ENCODE data around the gene BIN2. TPM values are rescaled to one million over a fixed set of nuclear protein-coding genes. Genes with fewer than 3 reads are reported as not detected.
"Not testable (repeated sequence)": the region's sequence is repeated elsewhere in the genome, so short reads cannot be mapped to it uniquely, and the experiment has no call there.

BIN2 gene
- total RNA-seq, 1 experiment from 2014 or later, result not detected

- no peak overlapping the region for H3K4me3 ChIP-seq
- no peak overlapping the region for H2AFZ ChIP-seq
- BruUV-seq (replicated peaks), result no TSS peak
- no peaks in the 10 kb centered on the region for H3K27me3 ChIP-seq (ENCODE audit: insufficient read depth, low read depth)
- no peaks in the 10 kb centered on the region for H3K9me2 ChIP-seq (ENCODE audit: insufficient read depth)
- peaks cover 23% of the 10 kb centered on the region for H3K4me1 ChIP-seq (replicated peaks; ENCODE audit: insufficient read depth)
- no peaks in the 10 kb centered on the region for H3K36me3 ChIP-seq (ENCODE audit: low read depth)
- ChIA-PET CTCF (no interaction called here), POLR2A (ENCODE audit: unreplicated experiment) (interaction anchor here (0.8 kb wide), 1 partner anchor 17 kb away, joined by 8 read pairs; no protein-coding TSS in a partner anchor)
- no peak overlapping the region for H3K4me2 ChIP-seq
- peaks cover 12% of the 10 kb centered on the region; the same call in 1 of the 2 replicates for H3F3A ChIP-seq (ENCODE audit: insufficient read depth, low read depth)
- H3K27ac ChIP-seq, result no peak overlapping the region
- no peak for TF ChIP-seq CTCF (conservative IDR thresholded peaks at IDR 0.05)
- H3K79me2 ChIP-seq (ENCODE audit: low read depth), result no peaks in the 10 kb centered on the region
- DNase-seq, result peak; percentile 38 to 50
- intact Hi-C loops (cut with micrococcal nuclease; ENCODE audit: unreplicated experiment), result no loop called here
- no peaks in the 10 kb centered on the region for H4K20me1 ChIP-seq (ENCODE audit: insufficient read depth)
- no peaks in the 10 kb centered on the region for H3K9me3 ChIP-seq (ENCODE audit: insufficient read depth, low read depth)
Observed at GRCh38 chr12:51295651-51296050, 28.3 kb downstream of the BIN2 start.

DNA sequence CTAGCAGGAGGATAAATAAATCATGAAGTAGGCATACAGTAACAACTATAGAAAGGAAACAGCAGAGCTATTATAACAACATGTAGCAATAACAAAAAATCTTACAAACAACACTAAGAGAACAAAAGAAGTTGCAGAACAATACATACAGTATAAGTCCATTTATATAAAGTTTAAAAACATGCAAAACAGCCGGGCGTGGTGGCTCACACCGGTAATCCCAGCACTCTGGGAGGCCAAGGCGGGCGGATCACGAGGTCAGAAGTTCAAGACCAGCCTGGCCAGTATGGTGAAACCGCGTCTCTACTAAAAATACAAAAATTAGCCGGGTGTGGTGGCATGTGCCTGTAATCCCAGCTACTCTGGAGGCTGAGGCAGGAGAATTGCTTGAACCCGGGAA is 29.9 kb downstream of the BIN2 start:
- H3K4me3 ChIP-seq; H3K36me3 ChIP-seq (ENCODE audit: low read depth); H3K27me3 ChIP-seq (ENCODE audit: insufficient read depth, low read depth); intact Hi-C loops (cut with micrococcal nuclease; ENCODE audit: unreplicated experiment); DNase-seq; H3K79me2 ChIP-seq (ENCODE audit: low read depth); BruUV-seq (replicated peaks); H3K4me2 ChIP-seq; H3K27ac ChIP-seq; H3K9me2 ChIP-seq (ENCODE audit: insufficient read depth); POLR2A ChIA-PET (ENCODE audit: unreplicated experiment); H4K20me1 ChIP-seq (ENCODE audit: insufficient read depth); H3K9me3 ChIP-seq (ENCODE audit: insufficient read depth, low read depth); H2AFZ ChIP-seq: not testable (repeated sequence)
- Histone ChIP-seq H3K4me1 (replicated peaks; ENCODE audit: insufficient read depth) (peaks cover 23% of the 10 kb centered on the region), H3F3A (ENCODE audit: insufficient read depth, low read depth) (peaks cover 12% of the 10 kb centered on the region; the same call in 1 of the 2 replicates)
- CTCF ChIA-PET, result interaction anchor here (0.6 kb wide), 1 partner anchor 1326 kb away, joined by 17 read pairs; no protein-coding TSS in a partner anchor

DNA sequence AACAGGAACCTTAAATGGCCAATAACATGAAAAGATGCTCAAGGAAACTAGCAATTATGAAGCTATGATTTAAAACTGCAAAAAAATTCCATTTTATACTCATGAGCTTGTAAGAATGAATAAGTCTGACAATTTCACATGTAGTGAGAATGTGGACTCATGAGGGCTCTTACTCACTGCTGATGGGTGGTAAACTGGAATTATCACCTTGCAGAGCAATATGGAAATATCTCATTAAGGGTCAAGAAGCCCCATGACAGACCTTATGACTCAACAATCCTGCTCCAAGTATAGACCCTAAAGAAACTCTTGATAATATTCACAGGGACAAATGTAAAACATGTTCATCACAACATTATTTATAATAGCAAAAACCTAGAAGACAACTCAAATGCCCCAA is 30.3 kb downstream of the BIN2 start:
- POLR2A ChIA-PET (ENCODE audit: unreplicated experiment), result interaction anchor here (0.7 kb wide), 1 partner anchor 664 kb away, joined by 5 read pairs; no protein-coding TSS in a partner anchor
- Histone ChIP-seq H4K20me1 (ENCODE audit: insufficient read depth) (no peaks in the 10 kb centered on the region), H3K4me2 (no peak overlapping the region; the same call in 1 of the 2 replicates), H3K27me3 (ENCODE audit: insufficient read depth, low read depth) (no peaks in the 10 kb centered on the region), H3F3A (ENCODE audit: insufficient read depth, low read depth) (peaks cover 12% of the 10 kb centered on the region; the same call in 1 of the 2 replicates), H3K4me3 (no peak overlapping the region), H3K4me1 (replicated peaks; ENCODE audit: insufficient read depth) (peaks cover 23% of the 10 kb centered on the region), H3K79me2 (ENCODE audit: low read depth) (no peaks in the 10 kb centered on the region), H3K36me3 (ENCODE audit: low read depth) (no peaks in the 10 kb centered on the region), H2AFZ (no peak overlapping the region), H3K9me2 (ENCODE audit: insufficient read depth) (no peaks in the 10 kb centered on the region), H3K9me3 (ENCODE audit: insufficient read depth, low read depth) (no peaks in the 10 kb centered on the region), H3K27ac (no peak overlapping the region)
- TF ChIP-seq EZH2 (IDR thresholded peaks at IDR 0.05; ENCODE audit: low read depth) (no peak), CTCF (conservative IDR thresholded peaks at IDR 0.05) (no peak)
- no TSS peak for BruUV-seq (replicated peaks)
- CTCF ChIA-PET, result interaction anchor here (0.6 kb wide), 1 partner anchor 1325 kb away, joined by 17 read pairs; no protein-coding TSS in a partner anchor
- DNase-seq, result peak in 1 of 2 experiments; percentile 42
- intact Hi-C loops (cut with micrococcal nuclease; ENCODE audit: unreplicated experiment), result no loop called here

DNA sequence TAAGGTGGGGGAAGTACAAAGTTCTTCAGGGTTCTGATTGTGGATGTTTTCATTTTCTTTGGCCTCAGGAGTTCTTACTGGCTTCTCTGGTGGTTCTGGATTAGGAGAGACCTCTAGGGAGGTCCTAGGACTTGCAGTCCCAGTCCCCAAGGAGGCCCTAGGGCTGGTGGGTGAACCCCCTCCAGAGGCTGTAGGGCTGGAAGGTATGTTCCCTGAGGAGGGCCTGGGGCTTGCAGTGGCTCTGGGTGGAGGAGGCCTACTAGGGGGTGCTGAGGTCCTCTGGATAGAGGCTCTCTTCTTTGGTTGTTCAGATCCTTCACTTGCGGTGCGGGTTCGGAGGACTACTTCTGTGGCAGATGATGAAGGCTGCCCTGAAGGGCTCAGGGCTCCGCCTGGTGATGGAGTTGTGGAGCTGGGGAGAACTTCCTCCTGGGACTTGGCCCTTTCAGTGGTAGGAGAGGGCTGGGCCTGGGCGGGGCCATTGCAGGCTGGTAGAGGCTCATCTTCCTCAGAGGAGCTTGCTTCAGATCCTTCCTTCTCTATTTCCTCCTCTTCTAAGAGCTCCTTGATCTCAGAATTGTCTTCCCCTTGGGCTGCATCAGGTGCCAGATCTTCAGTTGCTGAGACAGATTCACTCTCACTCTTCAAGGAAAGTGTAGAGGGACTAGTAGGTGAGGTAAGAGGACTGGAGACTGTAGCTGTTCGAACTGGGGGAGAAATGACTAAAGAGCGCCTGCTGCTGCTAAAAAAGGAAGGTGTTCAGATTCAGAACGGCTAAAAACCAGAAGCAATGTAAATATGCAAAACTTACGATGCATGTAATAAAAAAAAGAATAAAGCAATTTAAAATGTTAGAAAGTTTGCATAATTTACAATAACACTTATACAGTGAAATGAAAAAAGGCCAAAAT is 32.1 kb downstream of the BIN2 start:
- CTCF ChIA-PET, result interaction anchor here (0.6 kb wide), 2 partner anchors 95 to 730 kb away, joined by 7 to 10 read pairs; no protein-coding TSS in a partner anchor
- H3K9me3 ChIP-seq (ENCODE audit: insufficient read depth, low read depth); H4K20me1 ChIP-seq (ENCODE audit: insufficient read depth); BruUV-seq (replicated peaks); POLR2A ChIA-PET (ENCODE audit: unreplicated experiment); intact Hi-C loops (cut with micrococcal nuclease; ENCODE audit: unreplicated experiment); H2AFZ ChIP-seq; DNase-seq; H3K9me2 ChIP-seq (ENCODE audit: insufficient read depth); H3K4me3 ChIP-seq; H3K4me2 ChIP-seq; H3K27ac ChIP-seq; H3K79me2 ChIP-seq (ENCODE audit: low read depth); H3K36me3 ChIP-seq (ENCODE audit: low read depth); H3K27me3 ChIP-seq (ENCODE audit: insufficient read depth, low read depth): not testable (repeated sequence)
- Histone ChIP-seq H3F3A (ENCODE audit: insufficient read depth, low read depth) (peaks cover 12% of the 10 kb centered on the region; the same call in 1 of the 2 replicates), H3K4me1 (replicated peaks; ENCODE audit: insufficient read depth) (peaks cover 23% of the 10 kb centered on the region)

Measured in PC-9 (cell line).